ENCODE data around the gene NDUFB3.
"Not testable (repeated sequence)": the region's sequence is repeated elsewhere in the genome, so short reads cannot be mapped to it uniquely, and the experiment has no call there.

The NDUFB3 gene

DNA sequence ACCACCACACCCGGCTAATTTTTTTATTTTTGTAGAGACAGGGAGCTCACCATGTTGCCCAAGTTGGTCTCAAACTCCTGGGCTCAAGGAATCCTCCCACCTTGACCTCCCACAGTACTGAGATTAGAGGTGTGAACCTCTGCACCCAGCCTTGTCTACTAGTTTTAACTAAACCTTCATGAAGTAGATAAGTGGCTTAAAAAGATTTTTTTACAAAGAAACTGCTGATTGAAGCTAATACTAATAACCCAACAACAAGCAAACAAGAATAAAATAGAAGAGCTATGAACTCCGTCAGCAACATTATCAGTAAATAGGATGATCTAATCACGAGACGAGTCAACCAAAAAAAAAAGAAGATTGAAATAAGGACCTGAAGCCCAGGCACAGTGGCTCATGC lies 18.8 kb downstream of the NDUFB3 start:
- DNase-seq (ENCODE audit: low read depth in 3 of 3, low spot score in 1 of 3), result no peak

- no peak for DNase-seq (ENCODE audit: low read depth in 3 of 3, low spot score in 1 of 3)
These were observed 21.8 kb downstream of the NDUFB3 start for GRCh38 chr2:201093573-201093972.

GRCh38 chr2:201100497-201100896 lies 28.7 kb downstream of the NDUFB3 start:
- DNase-seq (ENCODE audit: low read depth in 3 of 3, low spot score in 1 of 3), result no peak

GRCh38 chr2:201105759-201106158 lies 34.0 kb downstream of the NDUFB3 start:
- no peak for DNase-seq (ENCODE audit: low read depth in 3 of 3, low spot score in 1 of 3)

DNA sequence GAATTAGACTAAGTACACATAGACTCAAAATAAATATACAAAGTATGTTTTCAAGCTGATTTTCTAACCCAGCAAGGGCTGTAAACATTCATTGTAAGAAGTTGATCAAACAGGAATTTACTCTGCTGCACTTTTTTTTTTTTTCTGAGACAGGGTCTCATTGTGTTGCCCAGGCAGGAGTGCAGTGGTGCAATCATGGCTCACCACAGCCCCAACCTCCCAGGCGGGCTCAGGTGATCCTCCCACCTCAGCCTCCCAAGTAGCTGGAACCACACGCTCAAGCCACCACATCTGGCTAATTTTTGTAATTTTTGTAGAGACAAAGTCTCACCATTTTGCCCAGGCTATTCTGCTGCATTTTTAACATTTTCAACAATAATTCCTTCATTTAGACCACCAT lies 35.8 kb downstream of the NDUFB3 start:
- DNase-seq (ENCODE audit: low read depth in 3 of 3, low spot score in 1 of 3), result no peak

GRCh38 chr2:201108341-201108740 lies 36.5 kb downstream of the NDUFB3 start:
- DNase-seq (ENCODE audit: low read depth in 3 of 3, low spot score in 1 of 3), result no peak

GRCh38 chr2:201109186-201109585 lies 37.4 kb downstream of the NDUFB3 start:
- no peak for DNase-seq (ENCODE audit: low read depth in 3 of 3, low spot score in 1 of 3)

- no peak for DNase-seq (ENCODE audit: low read depth in 3 of 3, low spot score in 1 of 3)
These were observed 38.8 kb downstream of the NDUFB3 start for GRCh38 chr2:201110615-201111014.

GRCh38 chr2:201111096-201111495 lies 39.3 kb downstream of the NDUFB3 start:
- no peak for DNase-seq (ENCODE audit: low read depth in 3 of 3, low spot score in 1 of 3)

DNA sequence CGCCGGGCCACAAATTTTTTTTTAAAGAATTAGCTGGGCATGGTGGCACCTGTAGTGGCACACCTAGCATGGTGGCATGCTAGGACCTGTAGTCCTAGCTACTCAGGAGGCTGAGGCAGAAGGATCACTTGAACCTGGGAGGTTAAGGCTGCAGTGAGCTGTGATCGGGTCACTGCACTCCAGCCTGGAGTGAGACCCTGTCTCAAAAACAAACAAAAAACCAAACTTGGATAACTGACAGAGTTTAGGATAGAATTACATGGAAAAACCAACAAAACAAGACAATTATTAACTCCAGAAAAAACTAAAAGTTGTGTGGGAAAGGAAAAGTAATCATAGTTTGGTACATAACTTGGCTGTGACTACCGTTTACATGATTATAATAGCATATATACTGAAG lies 42.5 kb downstream of the NDUFB3 start:
- DNase-seq (ENCODE audit: low read depth in 3 of 3, low spot score in 1 of 3), result no peak

GRCh38 chr2:201114846-201115245 lies 43.0 kb downstream of the NDUFB3 start:
- no peak for DNase-seq (ENCODE audit: low read depth in 3 of 3, low spot score in 1 of 3)

DNA sequence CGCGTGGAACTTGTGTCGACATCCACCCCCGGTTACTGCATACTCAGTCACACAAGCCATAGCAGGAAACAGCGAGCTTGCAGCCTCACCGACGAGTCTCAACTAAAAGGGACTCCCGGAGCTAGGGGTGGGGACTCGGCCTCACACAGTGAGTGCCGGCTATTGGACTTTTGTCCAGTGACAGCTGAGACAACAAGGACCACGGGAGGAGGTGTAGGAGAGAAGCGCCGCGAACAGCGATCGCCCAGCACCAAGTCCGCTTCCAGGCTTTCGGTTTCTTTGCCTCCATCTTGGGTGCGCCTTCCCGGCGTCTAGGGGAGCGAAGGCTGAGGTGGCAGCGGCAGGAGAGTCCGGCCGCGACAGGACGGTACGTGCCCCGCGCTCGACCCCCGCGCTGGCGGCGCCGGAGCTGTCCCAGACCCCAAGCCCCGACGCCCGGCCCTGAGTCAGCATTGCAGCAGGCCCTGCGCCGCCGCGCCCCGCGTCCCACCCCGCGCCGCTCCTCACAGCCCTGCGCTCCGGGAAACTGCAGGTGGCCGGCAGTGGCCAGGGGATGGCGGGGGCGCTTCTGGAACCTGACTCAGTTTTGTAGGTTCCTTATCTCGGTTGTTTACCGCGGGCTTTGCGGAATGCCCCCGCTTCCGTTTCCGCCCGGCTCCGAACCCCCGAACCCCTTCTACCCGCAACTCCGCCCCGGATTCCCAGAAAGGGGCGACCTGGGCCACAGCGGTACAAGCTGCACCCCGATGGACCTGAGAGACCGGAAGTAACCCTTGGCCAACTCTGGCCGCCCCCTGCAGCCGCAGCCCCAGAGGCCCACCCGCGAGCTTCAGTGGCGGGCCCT lies 44.5 kb downstream of the NDUFB3 start, which contains the start of gene CFLAR:
Gene CFLAR, plus strand, starts transcription at position 50 of the 844 bp plus-strand sequence. CDS start 13,702 bp downstream, outside the sequence.
- DNase-seq (ENCODE audit: low read depth in 3 of 3, low spot score in 1 of 3), result peak in 2 of 3 donors; percentile 54 to 58

DNA sequence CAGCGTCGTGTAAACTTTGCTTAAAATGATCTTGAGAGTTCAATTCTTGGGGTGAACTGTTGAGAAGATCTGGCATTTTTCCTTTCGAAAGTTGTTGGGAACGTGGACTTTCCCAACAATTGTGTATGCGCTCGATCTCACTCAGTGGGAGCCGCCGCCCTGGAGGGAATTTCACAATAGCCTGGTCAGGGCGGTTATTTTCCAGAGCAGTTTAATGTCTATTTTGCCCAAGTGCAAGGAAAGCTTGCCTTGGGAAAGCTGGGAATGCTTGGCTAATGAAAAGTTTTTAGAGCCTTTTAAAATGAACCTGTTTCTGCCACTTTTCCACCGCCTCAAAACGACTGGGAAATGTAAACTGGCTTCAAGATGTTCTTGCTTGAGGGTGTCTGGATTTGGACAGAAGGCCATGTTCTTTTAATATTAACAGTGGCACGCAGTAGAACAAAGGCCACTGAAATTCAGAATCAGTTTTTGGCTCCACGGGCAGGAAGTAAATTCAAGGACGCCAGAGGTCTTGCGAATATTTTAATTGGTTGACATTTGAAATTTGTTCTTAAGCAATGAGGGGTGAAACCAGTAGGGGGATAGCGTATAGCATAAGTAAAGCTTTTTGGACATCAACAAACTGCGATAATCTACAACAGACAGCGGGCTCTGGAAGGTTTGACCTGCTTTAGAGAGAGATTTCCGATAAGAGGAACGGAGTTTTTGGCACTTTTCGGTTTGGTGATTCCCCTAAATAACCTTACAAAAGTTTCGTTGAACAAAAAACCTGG lies 45.3 kb downstream of the NDUFB3 start:
- DNase-seq (ENCODE audit: low read depth in 3 of 3, low spot score in 1 of 3), result no peak

DNA sequence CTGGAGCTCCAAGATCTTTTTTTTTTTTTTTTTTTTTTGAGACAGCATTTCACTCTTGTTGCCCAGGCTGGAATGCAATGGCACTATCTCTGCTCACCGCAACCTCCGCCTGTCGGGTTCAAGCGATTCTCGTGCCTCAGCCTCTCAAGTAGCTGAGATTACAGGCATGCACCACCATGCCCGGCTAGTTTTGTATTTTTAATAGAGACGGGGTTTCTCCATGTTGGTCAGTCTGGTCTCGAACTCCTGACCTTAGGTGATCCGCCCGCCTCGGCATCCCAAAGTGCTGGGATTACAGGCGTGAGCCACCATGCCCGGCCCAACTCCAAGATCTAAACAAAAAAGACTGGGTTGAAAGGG lies 45.9 kb downstream of the NDUFB3 start:
- not testable (repeated sequence) for DNase-seq (ENCODE audit: low read depth in 3 of 3, low spot score in 1 of 3)

DNA sequence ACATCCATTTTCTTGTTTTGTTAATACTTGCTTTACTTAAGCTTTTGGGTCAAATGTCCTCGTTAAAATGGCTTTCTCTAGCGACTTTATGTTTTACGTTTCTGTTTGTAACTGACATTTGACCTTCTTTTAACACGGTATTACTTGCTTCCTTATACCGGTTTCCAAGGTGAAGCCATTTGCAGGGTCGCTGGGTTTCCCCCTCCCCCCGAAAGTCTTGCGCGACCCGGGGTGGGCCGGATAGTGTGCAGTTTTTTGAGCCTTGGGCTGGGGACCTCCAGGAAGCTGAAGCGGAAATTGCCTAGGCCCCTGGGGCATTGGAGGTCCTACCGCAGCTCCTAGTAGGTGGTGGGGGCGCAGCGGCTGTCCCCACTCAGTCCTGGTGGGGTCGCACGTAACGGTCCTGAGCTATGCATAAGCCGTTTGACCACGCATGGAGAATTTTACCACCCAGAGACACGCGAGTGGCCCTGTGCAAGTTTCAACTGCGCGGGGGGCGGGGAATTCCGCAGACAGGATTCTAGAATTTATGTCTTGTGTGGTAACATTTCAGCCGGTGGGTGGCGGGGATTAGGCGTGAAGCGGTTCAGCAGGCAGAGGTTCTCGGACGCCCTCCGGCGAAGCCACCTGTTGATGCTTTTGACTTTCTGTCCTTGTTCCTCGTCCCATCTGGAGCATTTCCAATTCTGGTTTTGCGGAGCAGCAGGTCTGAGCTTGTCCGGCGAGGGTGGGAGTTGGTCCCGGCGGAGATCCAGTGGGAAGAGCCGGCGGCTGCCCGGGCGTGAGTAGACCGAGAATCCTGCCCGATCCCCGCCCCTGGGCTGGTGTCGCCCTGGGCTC lies 46.5 kb downstream of the NDUFB3 start:
- peak; percentile 64 to 75 (median 64) for DNase-seq (ENCODE audit: low read depth in 3 of 3, low spot score in 1 of 3)

- no peak for DNase-seq (ENCODE audit: low read depth in 3 of 3, low spot score in 1 of 3)
These were observed 47.4 kb downstream of the NDUFB3 start for GRCh38 chr2:201118961-201119854.

GRCh38 chr2:201122276-201122675 lies 50.5 kb downstream of the NDUFB3 start:
- DNase-seq (ENCODE audit: low read depth in 3 of 3, low spot score in 1 of 3), result no peak

- DNase-seq (ENCODE audit: low read depth in 3 of 3, low spot score in 1 of 3), result no peak
These were observed 54.7 kb downstream of the NDUFB3 start for GRCh38 chr2:201126308-201127151.

DNA sequence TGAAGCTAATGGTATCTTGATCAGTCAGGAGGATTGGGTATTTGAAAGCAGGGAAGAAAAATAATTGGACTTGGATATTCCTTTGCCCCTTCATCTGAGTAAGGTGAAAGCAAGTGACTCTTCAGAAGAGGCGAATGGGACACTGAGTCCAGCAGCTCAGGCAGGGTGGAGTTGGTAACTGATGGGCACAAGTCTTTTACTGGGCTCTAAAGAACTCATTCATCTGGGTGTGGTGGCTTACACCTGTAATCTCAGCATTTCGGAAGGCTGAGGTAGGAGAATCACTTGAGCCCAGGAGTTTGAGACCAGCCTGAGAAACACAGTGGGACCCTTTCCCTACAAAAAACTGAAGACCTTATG lies 55.3 kb downstream of the NDUFB3 start:
- no peak for DNase-seq (ENCODE audit: low read depth in 3 of 3, low spot score in 1 of 3)

DNA sequence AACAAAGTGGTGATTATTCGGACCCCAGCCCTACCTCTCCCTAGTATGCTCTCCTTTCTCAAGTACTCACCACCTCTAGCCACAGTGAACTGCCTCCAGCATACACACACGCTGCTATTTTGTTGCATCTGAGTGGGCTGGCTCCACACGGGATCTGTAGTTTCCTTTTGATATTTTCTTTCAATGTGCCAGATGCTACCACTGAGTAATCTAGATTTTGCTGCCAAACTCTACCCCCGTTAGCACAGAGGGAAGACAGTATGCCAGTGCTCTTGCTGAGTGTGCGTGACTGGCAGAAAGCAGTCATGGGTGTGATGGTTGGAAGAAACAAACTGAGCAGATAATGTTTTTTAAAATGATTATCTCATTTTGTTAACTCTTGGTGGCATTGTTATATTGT lies 55.8 kb downstream of the NDUFB3 start:
- DNase-seq (ENCODE audit: low read depth in 3 of 3, low spot score in 1 of 3), result no peak

Measured in stimulated activated CD4-positive, alpha-beta T cell treated with anti-CD3 and anti-CD28 coated beads, TNF-alpha, amount 100 ng/mL, for 1 hour (primary cell).